Fibroblast of skin of abdomen (primary cell): Measurements from ENCODE around the gene ASF1B. TPM values are rescaled to one million over a fixed set of nuclear protein-coding genes. Genes with fewer than 3 reads are reported as not detected.
"Not testable (repeated sequence)": the region's sequence is repeated elsewhere in the genome, so short reads cannot be mapped to it uniquely, and the experiment has no call there.

Experiments
- DNase-seq: peaks from one replicate; pipeline ENCODE4 v3.0.0-alpha.2; 2013
- polyA plus RNA-seq, 2 experiments: library from polyadenylated mRNA; unstranded; fragments of 120-200 nt; gene quantifications; one replicate each; pipeline ENCODE4 v1.2.1, GENCODE V29; 2013; ENCODE audit not compliant: insufficient read length in 2 of 2

Gene ASF1B
- polyA plus RNA-seq (2013, experiment 1 of 2; ENCODE audit: insufficient read length): 12.2 TPM
- polyA plus RNA-seq (2013, experiment 2 of 2; ENCODE audit: insufficient read length): 13.0 TPM

- peak; percentile 100 for DNase-seq
Measured at GRCh38 chr19:14136509-14137281, at the start of gene ASF1B. ASF1B (minus strand) TSS chr19:14136589; CDS start chr19:14136456, 133 bp downstream.

GRCh38 chr19:14185691-14186090, 49.3 kb upstream of the ASF1B start:
- not testable (repeated sequence) for DNase-seq

GRCh38 chr19:14185158-14185557, 48.8 kb upstream of the ASF1B start:
- DNase-seq: no peak

- no peak for DNase-seq
Measured at GRCh38 chr19:14183741-14184350, 47.5 kb upstream of the ASF1B start.

GRCh38 chr19:14182476-14182875, 46.1 kb upstream of the ASF1B start:
- no peak for DNase-seq

GRCh38 chr19:14181906-14182305, 45.5 kb upstream of the ASF1B start:
- DNase-seq: no peak

GRCh38 chr19:14181199-14181598, 44.8 kb upstream of the ASF1B start:
- DNase-seq: not testable (repeated sequence)

GRCh38 chr19:14177496-14178074, 41.2 kb upstream of the ASF1B start:
- no peak for DNase-seq

- DNase-seq: no peak
Measured at GRCh38 chr19:14175351-14175792, 39.0 kb upstream of the ASF1B start.

GRCh38 chr19:14174883-14175282, 38.5 kb upstream of the ASF1B start:
- no peak for DNase-seq

GRCh38 chr19:14168993-14169392, 32.6 kb upstream of the ASF1B start:
- no peak for DNase-seq

- no peak for DNase-seq
Measured at GRCh38 chr19:14168259-14168972, 32.0 kb upstream of the ASF1B start.

GRCh38 chr19:14167576-14168138, 31.3 kb upstream of the ASF1B start:
- DNase-seq: no peak

GRCh38 chr19:14166999-14167575, 30.7 kb upstream of the ASF1B start:
- DNase-seq: no peak

- no peak for DNase-seq
Measured at GRCh38 chr19:14165990-14166830, 29.8 kb upstream of the ASF1B start.

GRCh38 chr19:14164724-14165493, 28.5 kb upstream of the ASF1B start:
- DNase-seq: no peak

GRCh38 chr19:14164082-14164481, 27.7 kb upstream of the ASF1B start:
- no peak for DNase-seq

GRCh38 chr19:14162871-14163297, 26.5 kb upstream of the ASF1B start:
- no peak for DNase-seq

GRCh38 chr19:14161305-14161704, 24.9 kb upstream of the ASF1B start:
- no peak for DNase-seq

GRCh38 chr19:14160017-14160703, 23.8 kb upstream of the ASF1B start:
- DNase-seq: no peak
